H9 (cell line): ENCODE measurements around the gene STAC2. TPM values are rescaled to one million over a fixed set of nuclear protein-coding genes. Genes with fewer than 3 reads are reported as not detected.
A peak's percentile ranks its signal among the peaks of the same experiment; 100 is the strongest.

ENCODE experiments used
- DNase-seq: peaks from one replicate; pipeline ENCODE4 v3.0.0-alpha.2; 2017
- H2AFZ ChIP-seq: one replicate; pipeline ENCODE4 v1.6.1; 2013; ENCODE audit warnings: mild to moderate bottlenecking, low read length, control low read depth, moderate library complexity
- H2AK5ac ChIP-seq: 2 replicates; pipeline ENCODE4 v1.6.1; 2013; ENCODE audit warnings: low read length, control low read depth, mixed read lengths; ENCODE audit not compliant: insufficient read length
- H2BK120ac ChIP-seq: one replicate; pipeline ENCODE4 v1.6.1; 2013; ENCODE audit warnings: low read depth, mild to moderate bottlenecking, low read length, control low read depth, inconsistent platforms; ENCODE audit not compliant: poor library complexity, severe bottlenecking
- H2BK12ac ChIP-seq: 2 replicates; pipeline ENCODE4 v1.6.1; 2013; ENCODE audit warnings: low read length, control low read depth, mixed read lengths, low read depth; ENCODE audit not compliant: insufficient read length
- H2BK15ac ChIP-seq: 2 replicates; pipeline ENCODE4 v1.6.1; 2013; ENCODE audit warnings: low read depth, low read length, control low read depth
- H2BK20ac ChIP-seq: one replicate; pipeline ENCODE4 v1.6.1; 2013; ENCODE audit warnings: low read depth, mild to moderate bottlenecking, low read length, control low read depth, inconsistent platforms; ENCODE audit not compliant: poor library complexity, severe bottlenecking
- H2BK5ac ChIP-seq: 2 replicates; pipeline ENCODE4 v1.6.1; 2013; ENCODE audit warnings: low read length, control low read depth, mixed read lengths; ENCODE audit not compliant: insufficient read length
- H3K14ac ChIP-seq: 2 replicates; pipeline ENCODE4 v1.6.1; 2013; ENCODE audit warnings: low read length, control low read depth; ENCODE audit not compliant: insufficient read depth
- H3K18ac ChIP-seq: 2 replicates; pipeline ENCODE4 v1.6.1; 2013; ENCODE audit warnings: low read depth, mild to moderate bottlenecking, mixed read lengths, low read length, control low read depth; ENCODE audit not compliant: insufficient read length
- H3K23ac ChIP-seq: 2 replicates; pipeline ENCODE4 v1.6.1; 2013; ENCODE audit warnings: low read length, control low read depth, mixed read lengths, low read depth; ENCODE audit not compliant: insufficient read length
- H3K23me2 ChIP-seq: 2 replicates; pipeline ENCODE4 v1.6.1; 2013; ENCODE audit warnings: low read depth, mild to moderate bottlenecking, mixed read lengths, low read length, control low read depth; ENCODE audit not compliant: insufficient read length, poor library complexity, severe bottlenecking
- H3K27ac ChIP-seq: 2 replicates; pipeline ENCODE4 v1.5.1; 2013; ENCODE audit warnings: low read length, control low read depth, mixed read lengths, low read depth; ENCODE audit not compliant: insufficient read length
- H3K27me3 ChIP-seq: 2 replicates; pipeline ENCODE4 v1.6.1; 2013; ENCODE audit warnings: low read length, control low read depth, inconsistent platforms; ENCODE audit not compliant: insufficient read depth
- H3K4ac ChIP-seq: 2 replicates; pipeline ENCODE4 v1.6.1; 2013; ENCODE audit warnings: low read depth, mild to moderate bottlenecking, control low read depth, inconsistent platforms, low read length, moderate library complexity
- H3K4me1 ChIP-seq: 2 replicates; pipeline ENCODE4 v1.6.1; 2013; ENCODE audit warnings: low read length, control low read depth, inconsistent platforms; ENCODE audit not compliant: insufficient read depth
- H3K4me2 ChIP-seq: 2 replicates; pipeline ENCODE4 v1.6.1; 2013; ENCODE audit warnings: low read length, control low read depth, mixed read lengths; ENCODE audit not compliant: insufficient read length, insufficient read depth
- H3K56ac ChIP-seq: 2 replicates; pipeline ENCODE4 v1.6.1; 2013; ENCODE audit warnings: low read depth, mild to moderate bottlenecking, mixed read lengths, low read length, control low read depth; ENCODE audit not compliant: insufficient read length
- H3K79me1 ChIP-seq: 2 replicates; pipeline ENCODE4 v1.6.1; 2013; ENCODE audit warnings: low read depth, mild to moderate bottlenecking, moderate library complexity, low read length, control low read depth, inconsistent platforms; ENCODE audit not compliant: insufficient read depth, poor library complexity, severe bottlenecking
- H3K79me2 ChIP-seq: 2 replicates; pipeline ENCODE4 v1.6.1; 2013; ENCODE audit warnings: low read length, control low read depth, inconsistent platforms; ENCODE audit not compliant: insufficient read depth
- H3K9ac ChIP-seq: 2 replicates; pipeline ENCODE4 v1.6.1; 2013; ENCODE audit warnings: low read length, control low read depth, mixed read lengths; ENCODE audit not compliant: insufficient read length; ENCODE audit errors: extremely low read depth
- H3K9me3 ChIP-seq: one replicate; pipeline ENCODE4 v1.6.1; 2013; ENCODE audit warnings: low read depth, low read length, inconsistent platforms; ENCODE audit not compliant: control insufficient read depth
- H3T11ph ChIP-seq: one replicate; pipeline ENCODE4 v1.6.1; 2013; ENCODE audit warnings: mild to moderate bottlenecking, low read length, control low read depth, inconsistent platforms
- H4K20me1 ChIP-seq: one replicate; pipeline ENCODE4 v1.6.1; 2013; ENCODE audit not compliant: control insufficient read depth, insufficient read length, insufficient read depth
- H4K5ac ChIP-seq: 2 replicates; pipeline ENCODE4 v1.6.1; 2013; ENCODE audit warnings: low read depth, mild to moderate bottlenecking, mixed read lengths, low read length, control low read depth; ENCODE audit not compliant: insufficient read length
- H4K8ac ChIP-seq: replicated peaks from 2 replicates; pipeline ENCODE4 v1.6.1; 2013; ENCODE audit warnings: low read length, control low read depth, mixed read lengths, low read depth; ENCODE audit not compliant: insufficient read length
- H4K91ac ChIP-seq: 2 replicates; pipeline ENCODE4 v1.6.1; 2013; ENCODE audit warnings: low read depth, mild to moderate bottlenecking, moderate library complexity, mixed read lengths, low read length, control low read depth; ENCODE audit not compliant: insufficient read length
- H3K27ac Mint-ChIP-seq, 3 experiments: 2 replicates in 2 of 3; 3 replicates in 1 of 3; pipeline ENCODE4 v1.8.0; 2020 to 2021; ENCODE audit warnings: mixed read lengths in 3 of 3, mild to moderate bottlenecking in 1 of 3, moderate library complexity in 1 of 3
- H3K27me3 Mint-ChIP-seq: 2 replicates; pipeline ENCODE4 v1.8.0; 2021; ENCODE audit warnings: low read depth, mild to moderate bottlenecking, moderate library complexity, mixed read lengths
- H3K36me3 Mint-ChIP-seq, 3 experiments: 2 replicates in 2 of 3; 3 replicates in 1 of 3; pipeline ENCODE4 v1.8.0; 2020 to 2021; ENCODE audit warnings: low read depth in 3 of 3, mixed read lengths in 3 of 3; ENCODE audit not compliant: insufficient read depth in 1 of 3
- H3K4me1 Mint-ChIP-seq, 2 experiments: 2 replicates each; pipeline ENCODE4 v1.8.0; 2020; ENCODE audit warnings: mixed read lengths in 2 of 2
- H3K4me3 Mint-ChIP-seq, 2 experiments: 2 replicates in 1 of 2; 3 replicates in 1 of 2; pipeline ENCODE4 v1.8.0; 2020 to 2021; ENCODE audit warnings: mild to moderate bottlenecking in 2 of 2, mixed read lengths in 2 of 2, moderate library complexity in 1 of 2
- H3K9me3 Mint-ChIP-seq, 2 experiments: 2 replicates in 1 of 2; 3 replicates in 1 of 2; pipeline ENCODE4 v1.8.0; 2020; ENCODE audit warnings: mild to moderate bottlenecking in 2 of 2, mixed read lengths in 2 of 2, moderate library complexity in 1 of 2
- CTCF ChIP-seq: fragments of 200-600 bp; sonication (generic); conservative IDR thresholded peaks from 3 replicates; pipeline ENCODE4 v1.8.0; 2021; ENCODE audit warnings: antibody characterized with exemption, mild to moderate bottlenecking
- WGBS: extraction: QIAGEN DNeasy Blood & Tissue Kit; methylation state at CpG from one replicate; pipeline ENCODE4 v1.1.7; 2013; ENCODE audit warnings: missing lambda C conversion rate, low lambda C conversion rate, mixed read lengths; ENCODE audit not compliant: insufficient read length; ENCODE audit errors: extremely low coverage; 5-methylcytosine and 5-hydroxymethylcytosine counted together
- total RNA-seq: library from RNA; stranded (reverse); gene quantifications from 2 replicates; pipeline ENCODE4 v1.2.1, GENCODE V29; 2021

The STAC2 gene
- total RNA-seq, 1 experiment from 2014 or later, result 2.5 TPM

DNA sequence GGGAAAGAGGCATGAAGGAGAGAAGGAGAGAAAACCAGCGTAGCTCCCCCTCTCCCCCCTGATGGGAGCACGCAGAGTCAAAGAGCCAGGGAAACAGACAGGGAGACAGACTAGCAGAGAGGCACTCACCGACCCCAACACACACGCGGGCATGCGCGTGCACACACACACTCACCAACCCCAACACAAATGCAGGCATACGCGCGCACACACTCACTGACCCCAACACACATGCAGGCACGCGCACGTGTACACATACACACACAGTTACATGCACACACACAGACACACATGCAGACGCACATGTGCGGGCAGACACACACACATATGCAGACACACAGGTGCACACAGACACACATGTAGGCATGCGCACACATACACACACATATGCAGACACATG, 32.8 kb downstream of the STAC2 start:
- Mint-ChIP-seq H3K27ac (peak overlapping the region in 1 of 3 experiments; percentile 3; a peak in 1 of 7 replicates), H3K27me3 (no peaks in the 10 kb centered on the region), H3K4me1 (peaks cover 15 to 28% of the 10 kb centered on the region in 2 experiments), H3K9me3 (no peaks in the 10 kb centered on the region), H3K36me3 (peaks cover 13 to 38% (median 32%) of the 10 kb centered on the region in 3 experiments; a peak in 6 of 7 replicates), H3K4me3 (no peak overlapping the region)
- no peak overlapping the region for H3K18ac ChIP-seq
- H3K4ac ChIP-seq, result no peak overlapping the region
- no peak for TF ChIP-seq CTCF
- H4K5ac ChIP-seq, result no peak overlapping the region
- no peak overlapping the region for H3K23ac ChIP-seq
- no peak for DNase-seq
- H2AK5ac ChIP-seq, result no peak overlapping the region
- H2BK20ac ChIP-seq, result no peak overlapping the region
- no peak overlapping the region for H2BK12ac ChIP-seq
- H4K20me1 ChIP-seq, result peaks cover 4% of the 10 kb centered on the region
- H3K56ac ChIP-seq, result no peak overlapping the region
- no CpG with 5 or more reads among the region's 16 CpGs for WGBS
- H4K8ac ChIP-seq, result no peak overlapping the region
- H3K9ac ChIP-seq, result no peak overlapping the region
- no peak overlapping the region for H3K27ac ChIP-seq
- peaks cover 4% of the 10 kb centered on the region; the same call in 1 of the 2 replicates for H3K4me1 ChIP-seq
- H4K91ac ChIP-seq, result no peak overlapping the region
- peaks cover 6% of the 10 kb centered on the region; the same call in 1 of the 2 replicates for H3K79me2 ChIP-seq
- H2AFZ ChIP-seq, result no peak overlapping the region
- H3K4me2 ChIP-seq, result no peak overlapping the region
- no peak overlapping the region for H3T11ph ChIP-seq
- H2BK120ac ChIP-seq, result no peak overlapping the region
- H3K14ac ChIP-seq, result no peak overlapping the region
- no peak overlapping the region for H2BK5ac ChIP-seq
- no peak overlapping the region for H2BK15ac ChIP-seq
- peaks cover 4% of the 10 kb centered on the region; the same call in 1 of the 2 replicates for H3K27me3 ChIP-seq
- peaks cover 4% of the 10 kb centered on the region for H3K79me1 ChIP-seq
- peaks cover 7% of the 10 kb centered on the region for H3K23me2 ChIP-seq
- H3K9me3 ChIP-seq, result no peaks in the 10 kb centered on the region
